ENCODE data around the gene PHACTR1.

- TF ChIP-seq CTCF (conservative IDR thresholded peaks at IDR 0.05 in 1 of 2, IDR thresholded peaks at IDR 0.05 in 1 of 2; ENCODE audit: extremely low read depth in 1 of 2, insufficient read depth in 1 of 2, low read depth in 1 of 2, low read length in 2 of 2) = no peak
- TF ChIP-seq EZH2 (IDR thresholded peaks at IDR 0.05; ENCODE audit: borderline replicate concordance, low read length) = no peak
Measured at GRCh38 chr6:13181393-13181792, 464.8 kb downstream of the PHACTR1 start.
